ENCODE results near the gene MYO1B. TPM values are rescaled to one million over a fixed set of nuclear protein-coding genes. Genes with fewer than 3 reads are reported as not detected.

Gene MYO1B
- polyA plus RNA-seq, 3 donors: 105 to 122 (median 121) TPM

DNA sequence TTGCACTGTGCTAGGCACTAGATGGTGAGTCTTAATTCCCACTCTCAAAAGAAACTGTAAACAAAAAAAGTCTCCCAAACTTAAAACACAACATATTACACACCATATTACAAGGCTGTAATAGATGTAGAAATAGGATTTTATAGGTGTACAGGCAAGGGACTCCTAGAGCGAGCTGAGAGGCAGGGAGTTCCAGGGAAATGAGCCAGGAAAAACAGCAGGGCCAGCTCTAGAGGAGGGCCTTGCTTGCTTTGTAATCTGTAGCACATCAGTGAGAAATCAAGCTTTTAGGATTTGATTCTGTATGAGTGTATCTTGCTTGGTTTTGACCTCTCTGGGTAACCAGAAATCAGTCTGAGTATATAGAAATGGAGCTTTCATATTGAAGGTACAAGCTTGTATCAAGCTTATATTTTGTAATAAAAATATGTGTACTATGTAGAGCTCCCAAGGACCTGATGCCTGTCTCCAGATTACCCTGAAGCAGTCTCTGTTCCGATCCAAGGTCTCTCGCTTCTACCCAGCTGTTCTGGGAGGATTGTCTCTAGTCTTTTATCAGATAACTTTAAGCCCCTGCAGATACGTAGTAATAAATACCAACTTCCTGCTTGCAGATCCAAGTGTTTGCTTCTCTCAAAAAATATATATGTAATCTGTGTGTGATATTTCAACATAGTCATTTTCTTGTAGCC is 73.0 kb downstream of the MYO1B start:
- no peak for DNase-seq (ENCODE audit: low read depth in 3 of 3, low spot score in 2 of 3)

DNA sequence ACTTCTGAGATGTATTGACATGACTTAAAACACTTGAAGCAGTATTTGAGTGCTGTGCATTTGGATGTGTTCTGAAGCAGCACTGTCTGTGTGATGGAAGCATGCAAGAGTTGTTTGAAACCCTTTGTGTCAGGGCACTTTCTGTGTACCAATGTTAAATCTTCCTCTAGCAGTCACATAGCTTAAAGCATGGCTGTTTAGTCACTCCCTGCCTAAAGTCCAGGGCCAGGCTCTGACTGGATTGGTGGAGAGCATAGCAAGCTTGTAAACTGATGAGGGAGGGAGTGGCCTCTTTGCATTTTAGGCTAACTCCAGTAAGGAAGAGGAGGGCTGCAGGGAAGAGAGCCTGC is 73.5 kb downstream of the MYO1B start:
- no peak for DNase-seq (ENCODE audit: low read depth in 3 of 3, low spot score in 2 of 3)

DNA sequence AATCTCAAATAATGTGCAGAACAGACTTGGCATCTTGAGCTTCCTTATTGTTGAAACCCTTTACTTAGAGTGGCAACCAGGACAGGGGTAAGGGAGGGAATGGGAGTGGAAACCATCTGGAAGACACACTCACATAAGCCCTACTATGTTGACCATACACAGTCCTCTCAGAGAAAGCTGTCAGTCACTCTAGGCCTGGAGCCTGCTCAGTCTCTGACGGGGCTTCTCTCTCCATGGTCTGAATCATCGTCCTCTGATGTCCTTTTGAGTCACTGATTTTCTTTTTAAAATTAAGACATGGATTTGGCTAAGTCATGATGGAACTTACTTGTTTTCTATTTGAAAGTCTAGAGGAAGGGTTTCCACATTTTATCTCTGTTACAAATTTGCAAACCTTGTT is 74.0 kb downstream of the MYO1B start:
- DNase-seq (ENCODE audit: low read depth in 3 of 3, low spot score in 2 of 3): no peak

DNA sequence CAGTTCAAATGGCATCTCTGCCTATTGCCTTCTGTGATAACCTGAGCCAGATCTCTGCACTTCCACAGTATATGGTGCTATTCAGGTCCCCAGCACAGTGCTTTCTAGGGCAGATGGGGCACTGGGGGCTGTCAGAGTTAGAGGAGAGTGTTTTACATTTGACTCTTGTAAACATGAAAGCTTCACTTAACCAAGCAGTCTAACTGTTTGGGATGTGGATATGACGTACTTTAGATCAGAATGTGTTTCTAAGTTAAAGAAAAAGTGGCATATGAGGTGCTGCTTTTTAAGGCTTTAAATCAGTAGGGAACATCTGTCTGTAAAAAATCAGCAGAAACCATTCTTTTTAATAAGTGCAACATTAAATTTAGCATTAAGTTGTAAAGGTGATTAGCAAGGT is 75.7 kb downstream of the MYO1B start:
- DNase-seq (ENCODE audit: low read depth in 3 of 3, low spot score in 2 of 3): no peak

DNA sequence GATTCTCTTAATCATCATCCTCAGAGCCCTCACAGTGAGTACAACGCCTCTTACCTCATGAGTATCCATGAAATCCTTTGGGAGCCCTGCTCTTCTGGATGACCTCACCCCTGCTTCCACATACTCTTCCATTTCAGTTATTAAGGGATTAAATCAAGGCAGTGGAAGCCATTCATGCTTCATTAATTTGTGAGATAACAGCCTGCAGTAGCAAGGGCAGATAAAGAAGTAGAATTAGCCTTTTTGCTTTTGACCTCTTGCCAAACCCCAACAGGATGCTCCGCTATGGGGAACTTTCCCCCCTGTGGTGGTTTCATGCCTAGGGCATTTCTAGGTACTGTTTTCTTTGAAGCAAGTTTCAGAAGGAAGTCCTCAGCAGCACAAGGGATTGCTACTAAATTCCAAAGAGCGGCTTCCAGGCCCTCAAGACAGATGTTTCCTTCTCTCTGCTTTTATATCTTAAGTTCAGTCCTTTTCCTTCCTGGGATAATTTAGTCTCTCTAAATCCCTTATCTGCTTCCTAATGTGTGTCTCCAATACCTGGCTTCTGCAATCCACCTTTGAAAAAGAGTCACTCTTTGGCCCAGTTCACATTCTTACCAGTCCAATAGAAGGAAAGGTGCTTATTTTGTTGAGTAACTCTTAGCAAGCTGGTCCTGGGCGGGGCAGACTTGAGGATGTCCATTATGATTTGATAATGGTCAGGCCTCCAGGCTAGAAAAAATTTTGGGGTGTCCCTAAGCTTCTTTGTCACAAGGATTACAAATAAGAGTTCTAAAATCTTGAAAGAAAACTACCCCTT is 76.9 kb downstream of the MYO1B start:
- no peak for DNase-seq (ENCODE audit: low read depth in 3 of 3, low spot score in 2 of 3)

DNA sequence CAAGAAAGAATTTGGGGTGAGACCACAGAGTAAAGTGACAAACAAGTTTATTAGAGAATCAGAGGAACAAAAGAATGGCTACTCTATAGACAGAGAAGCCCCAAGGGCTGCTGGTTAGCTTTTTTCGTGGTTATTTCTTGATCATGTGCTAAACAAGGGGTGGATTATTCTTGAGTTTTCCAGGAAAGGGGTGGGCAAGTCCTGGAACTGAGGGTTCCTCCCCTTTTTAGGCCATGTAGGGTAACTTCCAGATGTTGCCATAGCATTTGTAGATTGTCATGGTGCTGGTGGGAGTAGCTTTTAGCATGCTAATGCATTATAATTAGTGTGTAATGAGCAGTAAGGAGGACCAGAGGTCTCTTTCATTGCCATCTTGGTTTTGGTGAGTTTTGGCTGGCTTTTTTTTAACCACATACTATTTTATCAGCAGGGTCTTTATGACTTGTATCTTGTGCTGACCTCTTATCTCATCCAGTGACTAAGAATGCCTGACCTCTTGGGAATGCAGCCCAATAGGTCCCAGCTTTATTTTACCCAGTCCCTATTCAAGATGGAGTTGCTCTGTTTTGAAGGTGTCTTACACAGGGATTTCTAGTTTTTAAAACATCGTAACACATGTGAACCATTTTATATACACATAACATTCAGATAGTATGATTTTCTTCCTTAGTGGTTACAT is 77.8 kb downstream of the MYO1B start:
- DNase-seq (ENCODE audit: low read depth in 3 of 3, low spot score in 2 of 3): no peak

DNA sequence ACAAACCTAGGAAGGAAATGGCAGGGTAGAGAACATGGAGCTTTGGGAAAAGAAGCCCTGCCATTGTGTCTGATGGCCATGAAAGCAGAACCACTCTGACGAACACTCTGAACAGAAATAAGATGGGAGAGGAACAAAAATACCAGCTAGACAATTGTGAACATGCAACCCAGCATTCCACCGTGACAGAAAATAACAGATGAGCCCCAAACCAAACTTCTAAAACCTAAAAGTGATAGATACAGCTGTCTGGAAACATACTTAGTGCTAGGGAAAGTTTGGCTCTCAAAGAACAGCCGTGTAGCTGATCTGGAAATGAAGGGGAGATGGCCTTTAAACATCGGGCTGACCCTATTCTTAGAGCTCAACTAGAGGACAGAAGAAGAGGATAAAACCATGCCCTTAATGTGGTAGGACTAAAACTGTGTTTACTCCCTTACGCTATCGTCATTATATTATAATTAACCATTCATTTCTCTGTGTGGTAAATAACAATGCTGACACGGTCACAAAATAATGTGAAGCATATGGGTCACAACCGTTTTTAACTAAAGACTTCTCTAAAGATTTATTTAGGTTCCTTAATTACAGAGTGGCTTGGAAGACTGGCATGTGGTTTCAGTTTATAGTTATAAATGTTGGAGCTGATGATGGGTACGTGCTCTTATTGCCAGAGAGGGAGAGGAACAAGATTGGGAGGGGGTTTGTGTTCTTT is 80.6 kb downstream of the MYO1B start:
- DNase-seq (ENCODE audit: low read depth in 3 of 3, low spot score in 2 of 3): no peak

DNA sequence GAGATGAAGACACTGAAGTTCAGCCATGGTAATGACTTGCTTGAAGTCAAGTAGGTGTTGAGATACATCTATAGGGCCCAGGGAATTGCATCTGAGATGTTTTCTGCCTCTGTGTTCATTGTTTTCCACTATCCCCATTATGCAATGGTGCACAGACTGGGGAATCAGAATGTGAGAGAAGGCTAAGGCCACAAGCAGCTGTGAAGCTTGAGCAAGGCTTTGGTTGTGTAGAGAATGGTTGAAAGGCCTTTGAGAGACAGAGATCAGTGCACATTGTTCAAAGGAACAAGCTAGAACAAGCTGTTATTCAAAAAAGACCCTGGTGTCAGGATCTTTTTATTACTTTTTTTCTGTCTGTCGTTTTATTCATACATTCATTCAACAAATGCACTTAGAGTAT is 82.3 kb downstream of the MYO1B start:
- DNase-seq (ENCODE audit: low read depth in 3 of 3, low spot score in 2 of 3): no peak

DNA sequence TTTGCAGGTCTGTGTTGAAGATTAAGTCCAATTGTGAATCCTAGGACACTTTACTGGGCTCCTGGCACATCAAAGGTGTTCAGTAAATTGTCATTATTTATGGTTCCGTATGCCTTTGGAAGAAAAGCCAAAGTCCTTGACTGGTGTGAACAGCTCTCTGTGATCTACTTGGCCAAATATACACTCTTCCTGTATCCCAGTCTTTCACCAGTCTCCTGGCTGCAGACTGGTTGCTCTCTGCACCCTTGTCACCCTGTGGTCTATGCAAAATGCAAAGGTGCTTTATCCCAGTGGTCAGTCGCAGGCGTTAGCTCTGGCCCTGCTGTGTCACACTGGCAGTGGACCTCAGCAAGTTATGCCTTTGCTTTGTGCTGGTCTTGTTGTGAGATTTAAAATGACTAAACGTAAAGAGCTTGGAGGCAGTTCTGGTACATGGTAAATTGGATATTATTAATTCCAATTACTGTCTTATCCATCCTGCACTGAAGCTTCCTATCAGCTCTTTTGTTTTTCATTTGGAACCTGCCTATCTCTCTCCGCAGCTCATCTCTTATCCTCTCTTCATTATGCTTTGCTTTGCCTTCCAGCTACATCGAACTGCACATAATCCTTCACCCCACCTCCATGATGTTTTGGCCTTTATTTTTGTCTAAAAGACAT is 83.1 kb downstream of the MYO1B start:
- no peak for DNase-seq (ENCODE audit: low read depth in 3 of 3, low spot score in 2 of 3)

DNA sequence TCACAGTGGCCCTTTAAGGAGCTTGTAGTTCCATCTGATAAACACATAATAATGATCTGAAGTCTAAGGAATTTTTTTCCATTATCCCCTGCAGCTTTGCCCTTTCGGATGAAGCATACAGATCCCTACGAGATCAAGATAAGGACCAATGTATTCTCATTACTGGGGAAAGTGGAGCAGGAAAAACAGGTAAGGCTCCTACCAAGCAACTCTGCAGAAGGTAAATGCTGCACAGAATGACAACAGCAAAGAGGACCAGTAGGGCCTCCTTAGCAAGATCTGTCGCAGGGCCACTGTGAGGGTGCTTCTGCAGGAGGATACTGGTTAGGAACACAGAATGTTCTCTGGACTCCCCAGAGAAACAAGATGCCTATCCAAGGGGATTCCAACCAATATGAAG is 84.6 kb downstream of the MYO1B start:
- DNase-seq (ENCODE audit: low read depth in 3 of 3, low spot score in 2 of 3): no peak

DNA sequence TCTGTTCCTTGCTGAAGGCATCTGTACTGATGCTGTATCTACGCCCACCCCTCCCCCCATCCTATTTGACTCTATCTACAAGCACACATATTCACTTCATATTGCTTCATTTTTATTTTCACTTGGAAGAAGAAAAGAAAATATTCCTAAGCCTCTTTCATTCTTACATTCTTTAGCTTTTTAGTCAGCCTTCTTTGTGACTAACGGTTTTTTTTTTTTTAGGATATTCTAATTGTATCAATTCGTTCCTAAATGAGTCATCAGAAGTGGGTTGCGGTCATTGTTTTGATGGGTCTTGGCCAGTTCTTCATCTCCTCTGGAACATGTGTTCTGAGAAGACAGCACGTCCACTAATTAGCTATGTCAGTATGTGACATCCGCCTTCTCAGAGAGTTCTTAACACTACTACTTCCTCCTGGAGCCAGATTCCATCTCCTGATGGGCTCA is 88.7 kb downstream of the MYO1B start:
- no peak for DNase-seq (ENCODE audit: low read depth in 3 of 3, low spot score in 2 of 3)

DNA sequence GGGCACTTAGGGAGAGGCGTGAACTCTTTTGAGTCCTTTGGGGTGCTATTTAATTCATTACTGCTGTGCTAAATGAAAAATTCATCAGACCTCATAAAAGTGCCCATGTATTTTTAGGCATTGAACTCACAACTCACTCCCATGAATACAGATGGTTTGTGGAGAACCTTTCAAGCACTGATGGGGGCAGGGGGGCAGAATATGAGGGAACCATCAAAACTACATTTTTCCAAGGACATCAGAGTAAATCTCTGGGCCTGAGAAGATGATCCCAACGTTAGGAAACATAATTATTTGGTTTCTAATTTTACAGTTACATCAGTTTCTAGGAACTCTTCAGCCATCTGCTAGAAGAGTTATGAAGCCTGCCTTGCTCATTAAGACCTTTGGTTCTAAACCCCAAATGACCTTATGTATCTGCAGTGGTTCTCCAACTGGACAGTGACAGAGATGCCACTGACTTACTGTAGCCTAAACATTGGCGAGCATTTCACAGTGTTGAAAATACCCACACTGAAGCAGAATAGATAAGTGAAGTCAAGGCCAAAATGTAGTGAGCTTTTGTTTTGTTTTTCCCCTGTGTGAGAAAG is 90.8 kb downstream of the MYO1B start:
- DNase-seq (ENCODE audit: low read depth in 3 of 3, low spot score in 2 of 3): no peak

DNA sequence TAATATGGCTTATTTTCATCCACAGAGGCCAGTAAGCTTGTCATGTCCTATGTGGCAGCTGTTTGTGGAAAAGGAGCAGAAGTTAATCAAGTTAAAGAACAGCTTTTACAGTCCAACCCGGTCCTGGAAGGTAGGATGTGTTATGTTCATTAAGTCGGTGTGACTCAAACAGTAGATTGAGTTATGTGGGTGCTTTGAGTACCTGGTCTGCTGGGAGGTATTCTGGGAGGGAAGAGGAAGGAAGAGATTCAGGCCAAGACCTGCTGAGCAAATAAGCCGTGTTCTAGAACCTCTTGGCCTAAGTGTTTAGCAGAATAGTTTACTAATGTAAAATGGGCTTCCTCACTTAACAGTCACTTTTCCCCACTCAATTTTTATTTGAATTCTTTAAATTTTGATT is 96.2 kb downstream of the MYO1B start:
- no peak for DNase-seq (ENCODE audit: low read depth in 3 of 3, low spot score in 2 of 3)

DNA sequence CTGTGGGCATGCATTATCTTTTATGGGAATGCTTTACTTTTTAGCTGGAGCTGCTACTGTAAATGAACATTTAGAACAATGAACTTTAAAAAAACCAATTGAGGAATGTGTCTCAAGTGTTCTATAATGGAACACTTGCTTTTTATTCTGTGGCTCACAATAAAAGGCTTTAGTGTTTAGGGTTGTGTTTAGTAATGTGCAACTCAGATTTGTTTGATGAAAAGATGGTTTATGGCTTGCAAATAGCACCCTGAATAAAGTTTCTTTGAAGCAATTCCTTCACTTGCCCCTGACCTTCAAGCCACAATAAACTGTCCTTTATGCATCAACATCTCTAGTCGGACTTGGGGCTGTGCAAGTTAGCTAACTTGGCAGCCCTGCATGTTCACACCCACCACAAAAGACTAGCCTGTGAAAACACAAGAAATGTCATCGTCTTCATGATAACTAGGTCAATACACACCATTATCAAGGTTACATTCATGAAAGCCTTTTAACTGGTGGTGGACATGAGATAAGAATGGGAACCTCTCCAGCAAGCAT is 98.7 kb downstream of the MYO1B start:
- DNase-seq (ENCODE audit: low read depth in 3 of 3, low spot score in 2 of 3): no peak

DNA sequence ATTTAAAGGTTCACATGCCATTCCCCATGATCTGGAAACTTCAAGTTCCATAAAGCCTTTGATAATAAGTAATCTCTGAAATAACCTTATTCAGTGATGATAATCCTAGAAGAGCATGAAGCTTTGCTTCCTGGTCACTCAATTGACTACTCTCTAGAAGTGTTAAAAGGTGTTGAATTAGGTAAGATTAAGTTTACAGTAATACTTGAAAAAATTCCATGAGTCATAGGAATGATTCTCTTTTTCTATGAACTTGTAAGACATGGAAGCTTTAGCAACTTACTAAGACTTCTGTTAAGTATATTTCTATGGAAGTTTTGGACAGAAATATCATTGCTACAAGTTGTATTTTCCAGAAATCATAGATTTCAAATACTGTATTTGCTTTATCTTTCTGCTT is 100.6 kb downstream of the MYO1B start:
- DNase-seq (ENCODE audit: low read depth in 3 of 3, low spot score in 2 of 3): no peak

DNA sequence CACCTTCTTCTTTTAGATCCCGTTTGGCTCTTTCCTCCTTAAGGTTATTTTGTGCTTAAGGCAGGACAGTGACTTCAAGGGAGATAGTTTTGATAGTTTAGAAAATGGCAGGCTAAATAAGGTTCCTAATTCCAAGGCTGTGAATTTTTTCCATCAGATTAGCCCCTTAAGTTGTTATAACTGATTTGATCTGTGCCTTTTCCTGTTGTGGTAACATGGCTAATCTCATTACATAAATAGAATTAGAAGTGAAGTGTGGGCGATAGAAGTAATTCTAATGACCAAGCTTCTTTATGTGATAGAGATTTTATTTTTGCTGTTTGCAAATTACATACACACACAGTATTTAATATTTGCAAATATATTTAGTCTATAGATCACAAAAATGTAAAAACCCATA is 102.0 kb downstream of the MYO1B start:
- DNase-seq (ENCODE audit: low read depth in 3 of 3, low spot score in 2 of 3): no peak

DNA sequence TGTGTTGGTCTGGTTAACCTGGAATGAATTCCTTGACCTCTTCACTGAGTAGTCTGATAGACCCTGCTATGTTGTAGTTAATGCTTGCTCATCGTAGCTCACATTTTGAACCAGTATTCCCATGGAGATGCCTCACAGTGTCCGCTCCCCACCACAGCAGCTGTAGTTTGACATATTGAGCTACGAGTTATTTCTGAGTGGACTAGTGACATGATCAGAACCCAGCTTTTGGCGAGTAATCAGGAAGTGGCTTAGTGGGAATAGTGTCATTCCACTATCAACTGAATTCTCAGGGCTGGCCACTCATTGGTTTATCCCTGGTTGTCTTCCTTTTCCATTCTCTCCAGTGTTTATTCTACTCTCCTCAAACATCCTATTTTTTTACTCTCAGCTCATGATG is 102.7 kb downstream of the MYO1B start:
- DNase-seq (ENCODE audit: low read depth in 3 of 3, low spot score in 2 of 3): no peak

DNA sequence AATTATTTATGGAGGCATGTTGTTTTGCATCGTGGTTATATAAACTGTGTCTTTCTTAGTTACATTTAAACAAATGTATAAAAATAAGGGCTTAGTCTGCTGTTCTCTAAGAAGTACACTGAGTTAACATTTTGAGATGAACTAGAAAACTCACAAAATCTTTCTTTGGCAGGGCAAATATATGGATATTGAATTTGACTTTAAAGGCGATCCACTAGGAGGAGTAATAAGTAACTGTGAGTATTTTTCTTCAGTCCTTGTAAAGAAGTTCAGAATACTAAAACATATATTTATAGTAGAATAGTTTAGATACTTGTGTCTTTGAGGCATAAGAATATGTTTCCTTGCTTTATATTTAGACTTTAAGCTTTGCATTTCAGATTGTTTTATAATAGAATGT is 104.8 kb downstream of the MYO1B start:
- no peak for DNase-seq (ENCODE audit: low read depth in 3 of 3, low spot score in 2 of 3)

DNA sequence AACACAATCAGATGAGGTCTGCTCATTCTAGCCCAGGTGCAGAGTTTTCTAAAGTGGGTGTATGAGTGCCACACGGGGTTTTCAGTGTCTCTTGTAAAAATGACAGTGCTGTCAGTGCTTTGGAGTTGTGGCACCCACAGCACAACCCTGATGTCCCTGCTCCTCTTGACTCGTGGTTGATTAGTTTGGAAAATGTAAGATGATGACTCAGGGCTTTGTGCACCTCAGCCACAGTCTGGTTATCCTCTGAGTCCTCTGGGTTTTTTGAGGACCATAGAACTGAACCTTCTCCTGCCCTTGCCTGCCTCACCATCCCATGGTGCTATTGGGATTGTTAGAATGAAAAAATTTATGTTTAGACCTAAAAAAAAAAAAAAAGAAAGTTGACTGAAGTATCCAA is 105.6 kb downstream of the MYO1B start:
- DNase-seq (ENCODE audit: low read depth in 3 of 3, low spot score in 2 of 3): no peak

DNA sequence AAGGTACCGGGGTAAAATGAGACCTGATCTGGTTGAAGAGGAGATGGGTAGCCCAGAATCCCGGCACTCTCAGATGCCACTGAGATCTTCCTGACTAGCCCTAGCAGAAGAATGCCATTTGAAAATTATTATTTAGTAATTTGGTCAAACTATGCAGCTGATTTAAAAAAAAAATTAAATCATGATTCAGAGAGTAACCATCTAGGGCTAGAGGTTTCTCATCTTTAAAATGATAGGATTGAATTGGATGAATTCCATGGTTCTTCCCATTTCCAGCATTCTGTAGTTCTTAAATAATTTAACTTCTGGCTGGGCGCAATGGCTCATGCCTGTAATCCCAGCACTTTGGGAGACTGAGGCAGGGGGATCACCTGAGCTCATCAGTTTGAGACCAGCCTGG is 106.1 kb downstream of the MYO1B start:
- DNase-seq (ENCODE audit: low read depth in 3 of 3, low spot score in 2 of 3): no peak
